Esophagus squamous epithelium (tissue), 4 donors: ENCODE data around the gene PRUNE2.

Source experiments
- CTCF ChIP-seq, 6 experiments: fragments of 450-650 bp in 4 of 6; fragments of 200-600 bp in 2 of 6; sonication (generic) in 2 of 6; IDR thresholded peaks; one replicate each; pipeline ENCODE4 v1.5.1; 2016 to 2019; ENCODE audit warnings: antibody characterized with exemption in 6 of 6, mild to moderate bottlenecking in 4 of 6, moderate library complexity in 4 of 6
- POLR2A ChIP-seq, 4 donors: fragments of 450-650 bp; IDR thresholded peaks; one replicate each; pipeline ENCODE4 v1.6.1; 2017; ENCODE audit warnings: antibody characterized with exemption in 4 of 4, mild to moderate bottlenecking in 4 of 4, moderate library complexity in 3 of 4

GRCh38 chr9:76784881-76785280, 121.0 kb downstream of the PRUNE2 start:
- TF ChIP-seq POLR2A (IDR thresholded peaks at IDR 0.05) (no peak), CTCF (IDR thresholded peaks at IDR 0.05) (no peak)
